Mucosa of stomach (tissue), 1 donor: ENCODE measurements around the gene THRSP.

Source experiments
- H3K27me3 ChIP-seq: one replicate; pipeline ENCODE4 v1.7.0; 2013; ENCODE audit warnings: mild to moderate bottlenecking, low read length; ENCODE audit not compliant: control insufficient read depth, insufficient read depth
- H3K36me3 ChIP-seq: one replicate; pipeline ENCODE4 v1.7.0; 2013; ENCODE audit warnings: low read length; ENCODE audit not compliant: control insufficient read depth, insufficient read depth
- H3K4me1 ChIP-seq: one replicate; pipeline ENCODE4 v1.7.0; 2013; ENCODE audit warnings: mild to moderate bottlenecking, low read length; ENCODE audit not compliant: control insufficient read depth, insufficient read depth
- H3K4me3 ChIP-seq: one replicate; pipeline ENCODE4 v1.7.0; 2013; ENCODE audit warnings: low read length
- H3K9ac ChIP-seq: one replicate; pipeline ENCODE4 v1.7.0; 2013; ENCODE audit warnings: mild to moderate bottlenecking, low read length, moderate library complexity
- H3K9me3 ChIP-seq: one replicate; pipeline ENCODE4 v1.7.0; 2013; ENCODE audit warnings: mild to moderate bottlenecking, low read length, moderate library complexity; ENCODE audit not compliant: control insufficient read depth
- donor health status: Pancreatic carcinoma.

Gene THRSP

GRCh38 chr11:78111298-78111697 lies 47.6 kb downstream of the THRSP start:
- Histone ChIP-seq H3K27me3 (no peaks in the 10 kb centered on the region), H3K4me1 (no peaks in the 10 kb centered on the region), H3K4me3 (no peak overlapping the region), H3K9ac (no peak overlapping the region), H3K36me3 (no peaks in the 10 kb centered on the region), H3K9me3 (no peaks in the 10 kb centered on the region)

DNA sequence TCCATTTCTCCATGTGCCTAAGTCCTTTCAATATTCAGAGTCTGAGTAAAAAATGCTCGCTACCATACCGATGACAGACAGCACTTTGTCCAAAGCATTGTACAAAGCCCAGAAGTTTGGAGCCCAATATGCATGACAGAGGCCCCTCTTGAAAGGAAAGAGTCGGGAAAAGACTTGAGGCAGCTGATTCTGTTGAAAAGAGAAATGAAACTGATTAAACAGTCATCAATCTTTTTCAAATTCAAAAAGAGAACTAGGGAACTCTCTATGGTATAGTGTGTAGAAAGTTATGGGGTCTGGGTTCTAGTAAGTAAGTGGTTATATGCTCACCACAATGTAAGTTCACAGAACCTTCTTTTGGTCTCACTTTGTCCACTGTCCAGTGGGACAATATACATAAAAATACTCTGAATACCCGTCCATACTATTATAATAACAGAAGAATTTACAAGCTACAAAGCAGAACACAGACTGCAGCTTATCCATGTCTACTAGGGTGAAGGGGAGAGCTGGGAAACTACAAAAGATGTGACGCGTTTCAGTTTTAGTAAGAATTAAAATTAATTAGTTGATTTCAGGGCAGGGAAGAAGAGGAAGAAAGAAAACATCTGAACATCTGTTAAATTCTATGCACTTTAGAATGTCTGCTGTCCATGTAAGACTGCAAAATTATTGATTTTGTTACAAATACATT lies 49.1 kb downstream of the THRSP start:
- Histone ChIP-seq H3K27me3 (no peaks in the 10 kb centered on the region), H3K9me3 (no peaks in the 10 kb centered on the region), H3K4me1 (no peaks in the 10 kb centered on the region), H3K4me3 (no peak overlapping the region), H3K9ac (no peak overlapping the region), H3K36me3 (no peaks in the 10 kb centered on the region)
